ENCODE measurements around the gene MACROH2A1. TPM values are rescaled to one million over a fixed set of nuclear protein-coding genes. Genes with fewer than 3 reads are reported as not detected.

The MACROH2A1 gene
- total RNA-seq, 4 donors from 2014 or later, result 164 to 268 (median 170) TPM

DNA sequence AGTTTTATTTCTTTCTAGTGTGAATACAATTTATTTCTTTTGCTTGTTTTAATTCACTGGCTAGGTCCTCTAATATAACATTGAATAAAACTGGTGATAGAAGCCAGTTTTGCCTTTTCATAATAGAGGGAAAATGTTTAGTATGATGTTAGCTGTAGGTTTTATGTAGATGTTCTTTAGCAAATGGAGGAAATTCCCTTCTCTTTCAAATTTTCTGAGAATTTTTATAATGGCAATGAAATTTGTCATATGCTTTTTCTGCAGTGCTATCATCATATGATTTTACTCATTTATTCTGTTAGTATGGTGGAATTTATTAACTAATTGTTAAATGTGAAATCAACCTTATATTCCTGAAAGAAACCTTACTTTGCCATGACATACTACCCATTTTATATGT is 18.1 kb upstream of the MACROH2A1 start:
- no peak for DNase-seq (ENCODE audit: low spot score in 2 of 2)
- no peaks in the 10 kb centered on the region for H3K36me3 ChIP-seq
- TF ChIP-seq POLR2A (IDR thresholded peaks at IDR 0.05) (no peak), CTCF (IDR thresholded peaks at IDR 0.05) (no peak), EP300 (IDR thresholded peaks at IDR 0.05) (no peak)
- H3K9me3 ChIP-seq, result peaks cover 0 to 5% (median 2%) of the 10 kb centered on the region in 4 donors
- H3K4me1 ChIP-seq, result no peaks in the 10 kb centered on the region
- H3K4me3 ChIP-seq, result no peak overlapping the region
- H3K27ac ChIP-seq, result no peak overlapping the region
- no peaks in the 10 kb centered on the region for H3K27me3 ChIP-seq

DNA sequence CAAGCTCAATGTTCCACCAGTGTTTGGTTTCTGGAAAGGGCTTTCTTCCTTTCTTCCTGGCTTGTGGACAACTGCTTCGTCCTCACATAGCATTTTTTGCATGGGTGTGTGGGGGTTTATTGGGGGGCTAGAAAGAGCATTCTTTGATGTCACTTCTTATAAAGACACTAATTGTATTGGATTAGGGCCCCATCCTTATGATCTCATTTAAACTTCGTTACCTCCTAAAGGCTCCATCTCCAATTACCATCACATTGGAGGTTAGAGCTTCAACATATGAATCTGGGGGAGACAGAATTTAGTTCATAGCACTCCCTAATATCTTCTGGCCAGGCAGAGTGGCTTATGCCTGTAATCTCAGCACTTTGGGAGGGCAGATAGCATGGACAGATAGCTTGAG is 6.1 kb upstream of the MACROH2A1 start:
- H3K4me1 ChIP-seq, result peaks cover 0 to 9% (median 1%) of the 10 kb centered on the region in 4 donors
- no peak overlapping the region for H3K4me3 ChIP-seq
- H3K27ac ChIP-seq, result no peak overlapping the region
- no peak for DNase-seq (ENCODE audit: low spot score in 2 of 2)
- no peak for TF ChIP-seq EP300 (IDR thresholded peaks at IDR 0.05)
- no peak for TF ChIP-seq CTCF (IDR thresholded peaks at IDR 0.05)
- TF ChIP-seq POLR2A (IDR thresholded peaks at IDR 0.05), result no peak
- no peaks in the 10 kb centered on the region for H3K27me3 ChIP-seq
- peaks cover 0 to 5% (median 0%) of the 10 kb centered on the region in 4 donors for H3K9me3 ChIP-seq
- no peaks in the 10 kb centered on the region for H3K36me3 ChIP-seq
- WGBS, 2 donors, result 84 to 92% methylated on average over 2 of the region's 2 CpGs

GRCh38 chr5:135402031-135402430 is 3.0 kb upstream of the MACROH2A1 start:
- peaks cover 0 to 29% (median 13%) of the 10 kb centered on the region in 4 donors for H3K4me1 ChIP-seq
- 72 to 74% methylated on average over 2 of the region's 2 CpGs for WGBS, 2 donors
- H3K4me3 ChIP-seq, result no peak overlapping the region
- H3K36me3 ChIP-seq, result no peaks in the 10 kb centered on the region
- H3K9me3 ChIP-seq, result peaks cover 0 to 5% (median 0%) of the 10 kb centered on the region in 4 donors
- no peaks in the 10 kb centered on the region for H3K27me3 ChIP-seq
- DNase-seq (ENCODE audit: low spot score in 2 of 2), result no peak
- H3K27ac ChIP-seq, result no peak overlapping the region
- TF ChIP-seq POLR2A (IDR thresholded peaks at IDR 0.05) (no peak), EP300 (IDR thresholded peaks at IDR 0.05) (no peak), CTCF (IDR thresholded peaks at IDR 0.05) (no peak)

DNA sequence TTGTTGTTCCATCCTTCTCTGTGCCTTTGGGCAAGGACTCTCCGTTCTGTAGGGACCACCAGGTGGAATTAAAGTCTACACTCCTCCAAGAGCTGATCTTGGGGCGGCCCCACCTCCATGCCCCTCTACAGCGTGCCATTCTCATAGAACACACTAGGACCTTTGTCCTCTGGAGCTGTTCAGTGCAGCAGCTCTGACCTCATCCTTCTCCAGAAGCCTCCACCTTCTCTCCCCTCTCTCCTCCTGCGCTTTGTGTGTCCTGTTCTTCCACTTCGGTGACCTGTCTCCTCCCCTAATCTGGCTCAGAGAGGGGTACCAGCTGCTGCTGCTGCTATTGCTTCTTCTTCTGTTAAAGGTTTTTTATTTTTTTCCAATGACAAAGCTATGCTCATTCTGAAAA is 1.8 kb upstream of the MACROH2A1 start:
- DNase-seq (ENCODE audit: low spot score in 2 of 2), result no peak
- no peaks in the 10 kb centered on the region for H3K27me3 ChIP-seq
- H3K27ac ChIP-seq, result peak overlapping the region in 2 of 4 donors; percentile 94 to 95
- peaks cover 0 to 5% (median 0%) of the 10 kb centered on the region in 4 donors for H3K9me3 ChIP-seq
- peaks cover 0 to 41% (median 17%) of the 10 kb centered on the region in 4 donors for H3K4me1 ChIP-seq
- no peaks in the 10 kb centered on the region for H3K36me3 ChIP-seq
- 41 to 42% methylated on average over 5 of the region's 5 CpGs for WGBS, 2 donors
- no peak overlapping the region for H3K4me3 ChIP-seq
- no peak for TF ChIP-seq CTCF (IDR thresholded peaks at IDR 0.05)
- TF ChIP-seq POLR2A (IDR thresholded peaks at IDR 0.05), result no peak
- TF ChIP-seq EP300 (IDR thresholded peaks at IDR 0.05), result no peak

- H3K27me3 ChIP-seq, result no peaks in the 10 kb centered on the region
- TF ChIP-seq CTCF (IDR thresholded peaks at IDR 0.05) (no peak), POLR2A (IDR thresholded peaks at IDR 0.05) (no peak), EP300 (IDR thresholded peaks at IDR 0.05) (no peak)
- no peak for DNase-seq (ENCODE audit: low spot score in 2 of 2)
- H3K36me3 ChIP-seq, result no peaks in the 10 kb centered on the region
- peak overlapping the region; percentile 78 to 97 (median 89) for H3K4me3 ChIP-seq
- peak overlapping the region; percentile 88 to 95 (median 92) for H3K27ac ChIP-seq
- H3K9me3 ChIP-seq, result peaks cover 0 to 2% (median 0%) of the 10 kb centered on the region in 4 donors
- peaks cover 0 to 50% (median 22%) of the 10 kb centered on the region in 4 donors for H3K4me1 ChIP-seq
- 26 to 27% methylated on average over 25 of the region's 25 CpGs for WGBS, 2 donors
Measured at GRCh38 chr5:135399794-135400542, 937 bp upstream of the MACROH2A1 start.
